OCI-LY3 (cell line): ENCODE measurements around the gene CDK19.

ENCODE experiments used
- EZH2phosphoT487 ChIP-seq: fragments of 200-600 bp; shearing (Covaris generic); IDR thresholded peaks from 2 replicates; pipeline ENCODE4 v1.6.1; 2018; ENCODE audit warnings: antibody characterized with exemption, mixed run types, low read depth
- TF ChIP-seq, protein P1 (sequence below): fragments of 200-600, 300-600 bp; sonication (generic); IDR thresholded peaks from 2 replicates; pipeline ENCODE4 v1.5.1; 2014; ENCODE audit warnings: antibody characterized with exemption, low read length, low read depth

- TF ChIP-seq, protein P1, sequence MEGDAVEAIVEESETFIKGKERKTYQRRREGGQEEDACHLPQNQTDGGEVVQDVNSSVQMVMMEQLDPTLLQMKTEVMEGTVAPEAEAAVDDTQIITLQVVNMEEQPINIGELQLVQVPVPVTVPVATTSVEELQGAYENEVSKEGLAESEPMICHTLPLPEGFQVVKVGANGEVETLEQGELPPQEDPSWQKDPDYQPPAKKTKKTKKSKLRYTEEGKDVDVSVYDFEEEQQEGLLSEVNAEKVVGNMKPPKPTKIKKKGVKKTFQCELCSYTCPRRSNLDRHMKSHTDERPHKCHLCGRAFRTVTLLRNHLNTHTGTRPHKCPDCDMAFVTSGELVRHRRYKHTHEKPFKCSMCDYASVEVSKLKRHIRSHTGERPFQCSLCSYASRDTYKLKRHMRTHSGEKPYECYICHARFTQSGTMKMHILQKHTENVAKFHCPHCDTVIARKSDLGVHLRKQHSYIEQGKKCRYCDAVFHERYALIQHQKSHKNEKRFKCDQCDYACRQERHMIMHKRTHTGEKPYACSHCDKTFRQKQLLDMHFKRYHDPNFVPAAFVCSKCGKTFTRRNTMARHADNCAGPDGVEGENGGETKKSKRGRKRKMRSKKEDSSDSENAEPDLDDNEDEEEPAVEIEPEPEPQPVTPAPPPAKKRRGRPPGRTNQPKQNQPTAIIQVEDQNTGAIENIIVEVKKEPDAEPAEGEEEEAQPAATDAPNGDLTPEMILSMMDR, result no peak
- no peak for TF ChIP-seq EZH2phosphoT487
Observed at GRCh38 chr6:110823146-110823545, 7.9 kb upstream of the CDK19 start.
